Mononuclear cell (primary cell): ENCODE results near the gene NMT1. TPM values are rescaled to one million over a fixed set of nuclear protein-coding genes. Genes with fewer than 3 reads are reported as not detected.

ENCODE experiments used
- H3K27me3 ChIP-seq: 2 replicates; pipeline ENCODE4 v1.6.0; 2011; ENCODE audit warnings: low read length, control low read depth; ENCODE audit not compliant: insufficient read depth
- H3K4me1 ChIP-seq: 2 replicates; pipeline ENCODE4 v1.5.1; 2011; ENCODE audit warnings: mild to moderate bottlenecking, low read length, control low read depth; ENCODE audit not compliant: insufficient read depth
- H3K4me3 ChIP-seq: 2 replicates; pipeline ENCODE4 v1.5.1; 2011; ENCODE audit warnings: mild to moderate bottlenecking, low read length, moderate library complexity
- H3K9me3 ChIP-seq: 2 replicates; pipeline ENCODE4 v1.5.1; 2011; ENCODE audit warnings: low read depth, mild to moderate bottlenecking, control low read depth, low read length
- total RNA-seq: library from RNA; depleted of rRNA; stranded (reverse); fragments of >200 nt; gene quantifications from one replicate; pipeline ENCODE4 v1.2.3, GENCODE V29; 2012

NMT1 gene
- total RNA-seq, 1 donor: 35.2 TPM

DNA sequence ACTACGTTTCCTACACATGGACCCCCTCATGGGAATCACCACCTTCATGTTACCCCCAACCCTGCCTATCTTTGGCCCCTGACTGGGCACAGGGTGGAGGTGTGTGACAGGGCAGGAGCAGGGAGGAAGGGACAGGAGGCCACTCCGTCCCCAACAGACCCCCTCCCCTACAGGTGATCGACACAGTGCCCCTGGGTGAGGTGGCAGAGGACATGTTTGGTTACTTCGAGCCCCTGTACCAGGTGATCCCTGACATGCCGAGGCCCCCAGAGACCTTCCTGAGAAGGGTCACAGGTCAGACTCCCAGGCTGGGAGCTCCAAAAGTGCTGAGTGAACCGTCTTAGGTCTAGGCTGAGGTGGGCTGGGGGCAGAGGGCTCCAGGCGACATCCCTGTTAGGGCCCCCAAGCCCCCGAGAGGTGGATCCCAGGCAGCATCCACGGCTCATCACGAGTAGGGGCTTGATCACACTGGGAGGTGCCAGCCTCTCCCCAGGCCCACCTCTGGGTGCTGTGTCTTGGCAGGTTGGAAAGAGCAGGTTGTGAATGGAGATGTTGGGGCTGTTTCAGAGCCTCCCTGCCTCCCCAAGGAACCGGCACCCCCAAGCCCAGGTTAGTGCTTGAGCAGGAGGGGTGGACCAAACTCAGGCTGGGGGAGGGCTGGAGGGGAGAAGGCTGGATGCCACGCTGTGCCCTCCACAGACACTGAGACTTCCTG lies 75.9 kb downstream of the NMT1 start:
- H3K9me3 ChIP-seq: no peaks in the 10 kb centered on the region
- H3K4me1 ChIP-seq: peaks cover 21% of the 10 kb centered on the region
- no peak overlapping the region for H3K4me3 ChIP-seq
- H3K27me3 ChIP-seq: no peaks in the 10 kb centered on the region

GRCh38 chr17:45137561-45138305 lies 76.6 kb downstream of the NMT1 start:
- peaks cover 19% of the 10 kb centered on the region for H3K4me1 ChIP-seq
- no peaks in the 10 kb centered on the region for H3K9me3 ChIP-seq
- H3K27me3 ChIP-seq: no peaks in the 10 kb centered on the region
- H3K4me3 ChIP-seq: no peak overlapping the region

DNA sequence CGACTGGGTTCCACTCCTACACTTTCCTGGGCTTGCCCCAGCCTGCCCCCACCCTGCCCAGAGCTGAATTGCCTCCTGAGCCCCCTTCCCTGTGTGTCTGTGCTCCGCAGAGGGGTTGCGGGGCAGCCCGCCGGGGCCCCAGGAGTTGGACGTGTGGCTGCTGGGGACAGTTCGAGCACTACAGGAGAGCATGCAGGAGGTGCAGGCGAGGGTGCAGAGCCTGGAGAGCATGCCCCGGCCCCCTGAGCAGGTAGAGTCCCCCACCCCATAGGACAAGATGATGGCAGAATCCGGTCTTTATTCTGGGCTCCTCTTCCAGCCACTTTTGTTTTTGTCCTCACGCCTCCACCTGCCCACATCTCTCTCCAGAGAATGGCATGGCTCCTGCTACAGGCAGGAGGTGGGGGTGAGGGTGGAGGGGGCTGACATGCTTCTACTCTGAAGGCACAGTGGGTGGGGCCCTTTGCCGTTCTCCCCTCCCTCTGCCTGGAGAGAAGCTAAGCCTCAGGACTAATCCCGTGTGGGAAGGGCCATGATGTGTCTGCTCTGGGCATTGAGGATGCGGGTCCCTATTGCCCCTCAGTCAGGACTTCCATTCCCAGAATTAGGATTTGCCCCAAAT lies 77.9 kb downstream of the NMT1 start:
- Histone ChIP-seq H3K9me3 (no peaks in the 10 kb centered on the region), H3K4me1 (peaks cover 23% of the 10 kb centered on the region), H3K4me3 (no peak overlapping the region), H3K27me3 (no peaks in the 10 kb centered on the region)

- peaks cover 27% of the 10 kb centered on the region for H3K4me1 ChIP-seq
- H3K4me3 ChIP-seq: no peak overlapping the region
- H3K9me3 ChIP-seq: no peaks in the 10 kb centered on the region
- no peaks in the 10 kb centered on the region for H3K27me3 ChIP-seq
These were observed 78.4 kb downstream of the NMT1 start for GRCh38 chr17:45139533-45139920.

GRCh38 chr17:45143094-45143670 lies 82.1 kb downstream of the NMT1 start:
- H3K9me3 ChIP-seq: no peaks in the 10 kb centered on the region
- H3K4me3 ChIP-seq: no peak overlapping the region
- H3K27me3 ChIP-seq: no peaks in the 10 kb centered on the region
- peaks cover 38% of the 10 kb centered on the region for H3K4me1 ChIP-seq

DNA sequence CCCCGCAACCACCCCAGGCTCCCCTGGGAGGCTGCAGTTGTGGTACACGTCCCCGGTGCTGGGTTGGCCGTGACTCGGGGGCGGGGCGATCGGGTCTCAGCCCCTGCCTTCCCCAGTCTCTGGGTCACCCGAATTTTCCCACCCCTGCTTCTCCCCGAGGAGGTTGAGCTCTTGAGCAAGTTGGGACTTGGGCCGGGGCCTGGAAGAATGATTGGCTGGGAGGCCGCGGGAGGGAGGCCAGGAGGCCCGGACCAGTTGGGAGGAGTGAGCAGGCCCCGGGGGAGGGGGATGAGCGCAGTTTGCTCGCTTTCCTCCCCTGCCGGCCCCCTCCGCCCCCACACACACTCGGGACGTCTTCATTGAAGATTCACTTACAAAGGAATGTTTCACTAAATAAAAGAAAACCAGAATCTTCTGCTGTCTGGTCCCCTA lies 82.7 kb downstream of the NMT1 start:
- Histone ChIP-seq H3K9me3 (no peaks in the 10 kb centered on the region), H3K4me1 (peaks cover 41% of the 10 kb centered on the region), H3K4me3 (peak overlapping the region; percentile 38), H3K27me3 (no peaks in the 10 kb centered on the region)

DNA sequence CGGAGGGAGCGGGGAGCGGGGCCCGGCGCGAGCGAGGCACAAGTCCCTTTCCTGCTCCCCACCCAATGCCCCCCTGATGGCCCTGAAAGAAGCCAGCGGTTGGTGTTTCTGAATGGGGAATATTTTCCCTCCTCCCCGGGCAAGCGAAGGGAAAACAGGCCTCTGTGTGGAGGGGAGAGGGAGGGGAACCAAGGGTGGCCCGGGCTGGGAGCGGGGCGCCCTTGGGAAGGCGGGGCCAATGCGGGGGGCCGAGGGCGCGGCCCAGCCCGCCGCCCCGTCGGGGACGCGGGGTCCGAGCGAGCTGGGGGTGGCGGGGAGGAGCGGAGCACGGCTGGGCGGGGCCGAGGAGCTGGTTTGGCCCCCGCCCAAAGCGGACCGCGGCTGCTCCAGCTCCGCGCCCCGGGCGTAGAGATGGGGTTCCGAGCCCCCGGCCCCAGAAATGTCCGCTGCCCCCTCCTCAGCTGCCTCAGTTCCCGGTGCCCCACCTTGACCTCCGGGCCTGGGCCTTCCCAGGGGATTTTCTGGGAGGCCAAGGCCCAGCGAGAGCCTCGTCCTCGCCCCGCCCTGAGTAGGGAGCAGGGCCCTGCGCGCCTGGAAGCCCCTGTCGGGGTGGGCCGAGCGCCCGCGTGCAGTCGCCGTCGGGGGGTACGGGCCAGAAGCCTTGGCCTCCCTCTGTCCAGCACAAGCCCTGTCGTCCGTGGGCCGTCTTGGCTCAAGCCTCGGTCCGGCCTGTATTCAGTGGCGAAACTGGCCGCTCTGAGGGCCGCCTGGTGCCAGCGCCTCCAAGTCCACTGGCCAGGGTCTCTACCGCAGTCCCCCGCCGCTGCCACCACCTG lies 83.3 kb downstream of the NMT1 start:
- no peaks in the 10 kb centered on the region for H3K9me3 ChIP-seq
- H3K4me1 ChIP-seq: peaks cover 47% of the 10 kb centered on the region
- H3K4me3 ChIP-seq: peak overlapping the region; percentile 38
- H3K27me3 ChIP-seq: no peaks in the 10 kb centered on the region

- Histone ChIP-seq H3K4me3 (no peak overlapping the region), H3K4me1 (peaks cover 52% of the 10 kb centered on the region), H3K9me3 (no peaks in the 10 kb centered on the region), H3K27me3 (no peaks in the 10 kb centered on the region)
These were observed 83.9 kb downstream of the NMT1 start for GRCh38 chr17:45145035-45145389.

GRCh38 chr17:45146166-45146565 lies 85.0 kb downstream of the NMT1 start:
- H3K9me3 ChIP-seq: no peaks in the 10 kb centered on the region
- H3K27me3 ChIP-seq: no peaks in the 10 kb centered on the region
- peaks cover 62% of the 10 kb centered on the region for H3K4me1 ChIP-seq
- no peak overlapping the region for H3K4me3 ChIP-seq

DNA sequence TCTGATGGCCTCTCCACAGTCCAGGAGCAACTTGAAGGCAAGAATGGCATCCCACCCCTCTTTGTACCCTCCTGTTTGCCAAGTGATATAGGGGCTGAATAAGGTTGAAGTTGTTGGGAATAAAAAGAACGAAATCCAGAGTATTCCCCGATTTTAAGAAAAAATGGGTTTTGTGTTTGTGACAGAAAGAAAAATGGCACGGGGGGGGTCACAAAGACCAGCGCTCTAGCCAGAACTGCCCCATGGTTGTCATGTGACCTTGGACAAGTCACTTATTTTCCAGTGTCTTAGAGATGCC lies 85.4 kb downstream of the NMT1 start:
- H3K27me3 ChIP-seq: no peaks in the 10 kb centered on the region
- no peaks in the 10 kb centered on the region for H3K9me3 ChIP-seq
- no peak overlapping the region for H3K4me3 ChIP-seq
- H3K4me1 ChIP-seq: peaks cover 65% of the 10 kb centered on the region

DNA sequence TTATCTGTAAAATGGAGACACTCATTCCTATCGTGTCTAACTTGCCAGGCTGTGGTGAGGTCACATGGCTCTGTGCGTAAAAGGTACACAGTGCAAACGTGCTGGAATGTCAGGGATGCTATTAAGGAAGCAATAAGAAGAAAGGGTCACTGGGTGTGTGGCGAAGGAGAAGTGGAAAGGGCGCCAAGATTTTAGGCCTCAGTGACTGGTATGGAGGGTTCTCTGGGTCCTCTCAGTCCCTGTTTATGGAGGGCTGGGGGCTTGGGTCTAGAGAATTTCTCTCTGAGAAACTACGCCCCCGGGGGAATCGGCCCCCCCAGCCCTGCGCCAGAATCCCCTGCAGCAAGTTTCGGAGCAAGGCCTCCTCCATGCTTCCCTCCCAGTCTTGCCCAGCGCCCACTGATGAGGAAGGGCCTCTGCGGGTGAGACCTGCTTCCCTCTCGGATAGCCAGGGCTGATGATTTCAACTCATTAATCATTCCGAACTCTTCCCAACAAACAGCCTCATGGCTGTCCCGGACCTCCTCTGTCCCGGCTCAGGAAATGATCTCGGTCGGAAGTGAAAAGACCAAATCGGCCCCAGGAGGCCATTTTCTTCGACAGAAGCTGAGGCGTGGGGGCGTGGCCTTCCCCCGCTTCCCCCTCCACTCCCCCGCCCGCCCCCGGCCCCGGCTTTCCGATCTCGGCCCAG lies 85.9 kb downstream of the NMT1 start:
- H3K4me1 ChIP-seq: peaks cover 70% of the 10 kb centered on the region

GRCh38 chr17:45147581-45148182 lies 86.6 kb downstream of the NMT1 start:
- Histone ChIP-seq H3K9me3 (no peaks in the 10 kb centered on the region), H3K4me1 (peaks cover 74% of the 10 kb centered on the region), H3K4me3 (peak overlapping the region; percentile 96)

More for the DNA sequence above, 85.9 kb downstream of the NMT1 start:
- Histone ChIP-seq H3K9me3 (no peaks in the 10 kb centered on the region), H3K27me3 (no peaks in the 10 kb centered on the region), H3K4me3 (peak overlapping the region; percentile 96)

GRCh38 chr17:45148183-45149036 lies 87.3 kb downstream of the NMT1 start, which contains the start of gene HEXIM1:
HEXIM1 (plus strand) TSS chr17:45148475; CDS start chr17:45149191, 716 bp downstream.
- H3K4me3 ChIP-seq: peak within 1 kb of the TSS; percentile 96
- no peaks in the 10 kb centered on the region for H3K9me3 ChIP-seq
- no peaks in the 10 kb centered on the region for H3K27me3 ChIP-seq
- H3K4me1 ChIP-seq: peaks cover 71% of the 10 kb centered on the region

More at GRCh38 chr17:45147581-45148182, 86.6 kb downstream of the NMT1 start:
- no peaks in the 10 kb centered on the region for H3K27me3 ChIP-seq
